Cardiac muscle cell (in vitro differentiated cells and primary cell): Measurements from ENCODE around the gene GOT1. TPM values are rescaled to one million over a fixed set of nuclear protein-coding genes. Genes with fewer than 3 reads are reported as not detected.

Experiments
- DNase-seq, 2 donors: peaks; one replicate each; pipeline versions ENCODE4 v3.0.0 to v3.0.0-alpha.2; 2010 to 2017; ENCODE audit warnings: low read depth in 1 of 2, low spot score in 1 of 2
- H3K27ac ChIP-seq: fragments of 200-600 bp; sonication (generic); 2 replicates; pipeline ENCODE4 v1.5.1; 2016
- H3K27me3 ChIP-seq: fragments of 200-600 bp; sonication (generic); 2 replicates; pipeline ENCODE4 v1.6.0; 2016; ENCODE audit warnings: control low read depth
- H3K36me3 ChIP-seq: fragments of 200-600 bp; sonication (generic); 2 replicates; pipeline ENCODE4 v1.5.1; 2016; ENCODE audit warnings: control low read depth
- H3K4me1 ChIP-seq: fragments of 200-600 bp; sonication (generic); 2 replicates; pipeline ENCODE4 v1.8.1; 2017; ENCODE audit warnings: low read depth, mild to moderate bottlenecking, mixed run types
- H3K4me3 ChIP-seq: fragments of 200-600 bp; sonication (generic); 2 replicates; pipeline ENCODE4 v1.5.1; 2016; ENCODE audit warnings: mild to moderate bottlenecking
- H3K9me3 ChIP-seq: fragments of 200-600 bp; sonication (generic); 2 replicates; pipeline ENCODE4 v1.5.1; 2017; ENCODE audit warnings: low read depth, mild to moderate bottlenecking, control low read depth
- polyA plus RNA-seq: library from polyadenylated mRNA; unstranded; fragments of >200 nt; fragmentation: Nextera tagmentation; extraction: Ambion mirVana; gene quantifications from 2 replicates; pipeline ENCODE4 v1.2.1, GENCODE V29; 2016
- total RNA-seq: library from RNA; depleted of rRNA; stranded (reverse); fragments of >200 nt; gene quantifications from 2 replicates; pipeline ENCODE4 v1.2.3, GENCODE V29; 2016
- TF ChIP-seq, protein P1 (sequence below): IDR thresholded peaks from 2 replicates; pipeline ENCODE4 v1.5.1; 2012; ENCODE audit warnings: low read depth, mild to moderate bottlenecking, low read length

GOT1 gene
- total and polyA plus RNA-seq, 2 experiments from 2014 or later, result 114 to 243 TPM

DNA sequence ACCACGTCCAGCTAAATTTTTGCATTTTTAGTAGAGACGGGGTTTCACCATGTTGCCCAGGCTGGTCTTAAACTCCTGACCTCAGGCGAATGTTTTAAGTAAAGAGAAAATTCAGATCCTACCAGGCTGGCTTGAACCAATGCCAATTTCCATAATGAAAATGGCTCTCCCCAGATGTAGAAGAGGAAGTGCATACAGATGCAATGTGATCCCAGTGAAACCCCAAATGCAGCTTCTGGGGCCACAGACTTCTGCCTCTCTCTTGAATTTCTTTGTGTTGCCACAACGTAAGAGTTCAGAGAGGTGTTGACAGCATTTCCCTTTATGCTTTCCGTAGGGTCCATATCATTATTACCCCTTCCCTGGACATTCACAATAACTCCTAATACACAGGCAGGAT lies 29.6 kb upstream of the GOT1 start:
- Histone ChIP-seq H3K9me3 (no peaks in the 10 kb centered on the region), H3K36me3 (no peaks in the 10 kb centered on the region), H3K4me3 (no peak overlapping the region), H3K27me3 (no peaks in the 10 kb centered on the region), H3K27ac (no peak overlapping the region), H3K4me1 (no peaks in the 10 kb centered on the region)
- no peak for DNase-seq
- TF ChIP-seq, protein P1, sequence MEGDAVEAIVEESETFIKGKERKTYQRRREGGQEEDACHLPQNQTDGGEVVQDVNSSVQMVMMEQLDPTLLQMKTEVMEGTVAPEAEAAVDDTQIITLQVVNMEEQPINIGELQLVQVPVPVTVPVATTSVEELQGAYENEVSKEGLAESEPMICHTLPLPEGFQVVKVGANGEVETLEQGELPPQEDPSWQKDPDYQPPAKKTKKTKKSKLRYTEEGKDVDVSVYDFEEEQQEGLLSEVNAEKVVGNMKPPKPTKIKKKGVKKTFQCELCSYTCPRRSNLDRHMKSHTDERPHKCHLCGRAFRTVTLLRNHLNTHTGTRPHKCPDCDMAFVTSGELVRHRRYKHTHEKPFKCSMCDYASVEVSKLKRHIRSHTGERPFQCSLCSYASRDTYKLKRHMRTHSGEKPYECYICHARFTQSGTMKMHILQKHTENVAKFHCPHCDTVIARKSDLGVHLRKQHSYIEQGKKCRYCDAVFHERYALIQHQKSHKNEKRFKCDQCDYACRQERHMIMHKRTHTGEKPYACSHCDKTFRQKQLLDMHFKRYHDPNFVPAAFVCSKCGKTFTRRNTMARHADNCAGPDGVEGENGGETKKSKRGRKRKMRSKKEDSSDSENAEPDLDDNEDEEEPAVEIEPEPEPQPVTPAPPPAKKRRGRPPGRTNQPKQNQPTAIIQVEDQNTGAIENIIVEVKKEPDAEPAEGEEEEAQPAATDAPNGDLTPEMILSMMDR, result no peak

DNA sequence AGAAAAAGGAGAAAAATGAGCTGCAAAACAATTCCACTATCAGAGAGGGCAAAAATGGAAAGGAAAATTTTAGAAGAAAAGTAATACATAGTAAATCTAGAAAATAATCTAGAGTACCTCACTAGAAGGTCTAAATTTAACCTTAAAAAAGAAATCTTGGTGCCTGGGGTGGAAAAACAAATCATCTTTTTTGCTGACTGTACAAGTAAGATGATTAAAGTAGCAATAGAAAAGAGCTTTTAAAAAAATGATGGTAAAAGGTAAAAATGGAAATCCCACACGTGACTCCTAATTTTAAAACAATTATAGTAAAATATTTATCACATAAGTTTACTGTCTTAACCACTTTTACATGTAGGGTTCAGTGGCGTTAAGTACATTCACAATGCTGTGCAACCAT lies 28.8 kb upstream of the GOT1 start:
- no peak for DNase-seq
- TF ChIP-seq, protein P1, result no peak
- no peaks in the 10 kb centered on the region for H3K27me3 ChIP-seq
- no peaks in the 10 kb centered on the region for H3K4me1 ChIP-seq
- no peak overlapping the region for H3K4me3 ChIP-seq
- no peak overlapping the region for H3K27ac ChIP-seq
- no peaks in the 10 kb centered on the region for H3K36me3 ChIP-seq
- H3K9me3 ChIP-seq, result no peaks in the 10 kb centered on the region

DNA sequence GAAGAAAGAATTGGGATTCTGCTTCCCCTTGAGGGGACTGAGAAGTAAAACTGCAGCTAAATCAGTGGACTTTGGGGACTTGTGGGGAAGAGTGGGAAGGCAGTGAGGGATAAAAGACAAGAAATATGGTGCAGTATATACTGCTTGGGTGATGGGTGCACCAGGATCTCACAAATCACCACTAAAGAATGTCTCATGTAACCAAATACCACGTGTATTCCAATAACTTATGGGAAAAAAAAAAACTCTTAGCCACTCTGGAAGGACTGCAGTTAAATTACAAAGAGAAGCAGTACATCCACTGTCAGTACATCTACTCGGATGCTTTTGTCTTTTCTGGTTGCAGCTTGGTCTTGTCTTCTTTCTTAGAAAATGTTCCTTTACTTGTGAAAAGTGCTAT lies 27.4 kb upstream of the GOT1 start:
- Histone ChIP-seq H3K4me3 (no peak overlapping the region), H3K4me1 (no peaks in the 10 kb centered on the region), H3K27me3 (no peaks in the 10 kb centered on the region), H3K27ac (no peak overlapping the region), H3K36me3 (no peaks in the 10 kb centered on the region), H3K9me3 (no peaks in the 10 kb centered on the region)
- DNase-seq, result no peak
- TF ChIP-seq, protein P1, result no peak

DNA sequence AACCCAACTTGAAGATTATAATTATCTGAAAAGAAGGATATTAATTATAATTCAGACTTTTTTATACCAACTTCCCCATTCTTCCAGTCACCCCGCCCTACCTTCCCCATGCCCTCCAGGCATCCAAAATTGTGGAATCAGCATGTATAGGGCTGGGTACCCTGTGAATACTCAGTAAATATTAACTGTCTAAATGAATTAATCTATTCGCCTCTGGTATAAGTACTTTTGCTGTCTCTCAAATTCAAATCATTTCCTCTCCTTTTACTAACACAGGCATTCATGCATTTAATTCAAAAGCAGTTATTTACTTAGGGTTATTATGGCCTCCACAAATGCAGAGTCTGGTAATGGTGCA lies 26.5 kb upstream of the GOT1 start:
- no peak for DNase-seq
- Histone ChIP-seq H3K27ac (no peak overlapping the region), H3K36me3 (no peaks in the 10 kb centered on the region), H3K27me3 (no peaks in the 10 kb centered on the region), H3K9me3 (no peaks in the 10 kb centered on the region), H3K4me1 (no peaks in the 10 kb centered on the region), H3K4me3 (no peak overlapping the region)
- TF ChIP-seq, protein P1, result no peak

DNA sequence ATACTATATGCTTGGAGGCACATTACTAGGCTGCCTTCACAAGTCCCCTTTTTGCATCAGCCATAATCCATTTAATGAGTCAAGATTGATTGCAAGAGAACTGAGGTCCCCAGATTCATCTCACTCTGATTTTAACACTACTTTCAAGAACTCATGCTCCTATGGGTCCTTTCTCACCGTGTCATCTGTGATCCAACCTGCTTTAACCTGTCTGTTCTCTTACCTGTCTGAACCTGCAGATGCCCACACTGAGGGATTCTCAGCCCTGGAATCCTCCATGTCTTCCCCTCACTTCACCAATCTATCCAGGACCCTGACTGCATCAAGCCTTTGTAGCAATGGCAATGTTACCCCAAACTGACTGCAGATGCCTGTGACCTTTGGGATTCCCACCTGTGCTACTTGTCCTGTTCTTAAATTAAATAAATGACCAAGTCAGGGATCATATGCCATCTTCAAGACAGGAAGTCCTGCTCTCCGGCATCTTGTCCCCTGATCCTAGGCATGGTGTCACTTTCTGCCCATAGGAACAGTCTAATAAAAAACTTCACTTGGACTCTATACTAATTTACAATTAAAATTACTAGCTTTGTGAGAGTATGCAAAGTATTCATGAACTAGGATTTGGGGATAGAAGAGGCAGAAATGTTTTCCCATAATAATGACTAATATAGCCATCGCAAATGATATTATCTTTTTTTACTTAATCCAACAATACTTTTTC lies 25.9 kb upstream of the GOT1 start:
- H3K27ac ChIP-seq, result no peak overlapping the region
- no peaks in the 10 kb centered on the region for H3K4me1 ChIP-seq
- no peak for DNase-seq
- H3K4me3 ChIP-seq, result no peak overlapping the region
- no peaks in the 10 kb centered on the region for H3K9me3 ChIP-seq
- TF ChIP-seq, protein P1, result no peak
- no peaks in the 10 kb centered on the region for H3K36me3 ChIP-seq
- H3K27me3 ChIP-seq, result no peaks in the 10 kb centered on the region

DNA sequence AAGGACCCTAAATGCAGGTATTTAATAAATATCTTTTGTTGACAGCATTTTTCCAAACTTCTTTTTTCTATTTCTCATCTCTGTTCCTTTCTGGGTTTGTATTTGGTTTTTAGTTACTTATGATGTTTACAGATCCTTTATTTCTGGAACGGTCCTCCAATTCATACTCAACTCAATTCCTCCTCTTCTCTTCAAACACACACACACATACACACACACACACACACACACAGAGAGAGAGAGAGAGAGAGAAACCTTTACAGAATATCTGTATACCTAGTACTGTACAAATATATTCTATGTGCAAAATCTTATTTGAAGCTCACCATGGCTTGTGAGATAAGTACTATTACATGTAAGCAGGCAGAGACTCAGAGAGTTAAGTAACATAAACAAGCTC lies 21.6 kb upstream of the GOT1 start:
- Histone ChIP-seq H3K27me3 (no peaks in the 10 kb centered on the region), H3K4me3 (no peak overlapping the region), H3K9me3 (no peaks in the 10 kb centered on the region), H3K27ac (no peak overlapping the region), H3K36me3 (no peaks in the 10 kb centered on the region), H3K4me1 (no peaks in the 10 kb centered on the region)
- TF ChIP-seq, protein P1, result no peak
- no peak for DNase-seq
